ENCODE data around the gene KAZALD1.

KAZALD1 gene

DNA sequence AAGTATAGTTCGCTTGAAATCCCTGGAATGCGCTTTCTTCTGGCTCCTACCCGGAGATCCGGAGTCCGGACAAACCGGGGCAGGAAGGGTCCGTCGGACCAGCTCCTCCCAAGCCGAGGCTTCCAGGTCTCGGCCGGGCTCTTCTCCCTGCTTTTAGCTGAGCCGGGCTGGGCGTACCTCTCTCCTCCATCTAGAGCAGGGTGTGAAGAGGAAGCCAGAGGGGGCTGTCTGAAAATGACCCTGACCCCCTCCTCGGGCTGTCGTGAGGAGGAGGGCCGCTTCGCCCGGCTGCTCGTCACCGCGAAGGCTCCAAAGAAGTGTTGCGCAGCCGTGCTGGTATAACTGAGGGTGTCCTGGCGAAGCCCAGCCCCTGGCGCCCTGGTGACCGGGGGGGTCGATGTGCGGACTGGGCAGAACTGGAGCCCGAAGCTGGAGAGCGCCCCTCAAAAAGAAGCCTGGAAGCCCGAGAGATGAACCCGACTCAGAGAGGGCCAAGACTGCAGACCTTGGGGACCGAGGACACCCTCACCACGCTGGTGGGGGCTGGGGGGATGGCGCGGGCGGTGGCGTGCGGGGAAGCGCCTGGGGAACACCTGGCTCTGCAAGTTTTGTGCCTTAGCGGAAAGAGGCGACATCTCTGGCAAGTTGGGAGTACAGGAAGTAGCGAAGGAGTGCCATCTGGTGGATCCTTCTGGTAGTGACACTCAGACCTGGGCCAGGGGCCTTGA, 5.7 kb downstream of the KAZALD1 start:
- peak; percentile 56 for DNase-seq (ENCODE audit: low read depth)

DNA sequence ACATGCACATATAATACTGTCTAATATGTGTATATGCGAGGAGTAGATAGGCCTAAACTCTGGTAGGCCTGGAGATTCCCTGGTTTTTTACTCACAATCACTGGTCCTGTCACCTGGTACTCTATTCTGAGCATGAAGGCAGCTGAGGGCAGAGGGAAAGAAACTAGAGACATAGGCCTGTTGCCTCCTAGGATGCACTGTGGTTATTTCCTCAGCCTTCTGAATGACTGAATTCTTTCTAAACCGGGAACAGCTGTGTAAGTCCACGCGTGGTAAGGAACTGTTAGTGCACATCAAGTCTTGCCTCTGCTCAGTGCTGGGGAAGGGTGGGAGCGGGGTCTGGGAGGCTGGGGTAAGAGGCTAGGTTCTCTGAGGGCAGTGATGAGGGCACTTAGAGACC, 7.7 kb downstream of the KAZALD1 start:
- no peak for DNase-seq (ENCODE audit: low read depth)

DNA sequence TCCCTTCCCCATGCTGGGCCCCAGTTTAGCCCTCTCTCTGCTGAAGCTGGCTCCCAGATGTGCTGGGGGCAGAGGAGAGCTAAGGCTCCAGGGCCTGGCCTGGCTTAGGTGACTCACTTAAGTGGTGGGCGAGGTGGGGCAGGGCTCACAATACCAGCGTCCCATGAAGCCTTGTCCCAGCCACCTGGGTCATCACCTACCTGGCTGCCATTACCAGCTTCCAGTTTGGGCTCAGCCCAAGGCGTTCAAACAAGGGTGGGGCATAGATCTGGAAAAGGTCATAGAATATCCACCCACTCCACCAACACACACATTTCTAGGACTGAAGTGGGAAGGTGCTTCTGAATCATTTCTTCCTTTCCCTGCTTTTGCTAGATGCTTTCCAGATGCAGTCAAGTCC, 8.3 kb downstream of the KAZALD1 start:
- no peak for DNase-seq (ENCODE audit: low read depth)

DNA sequence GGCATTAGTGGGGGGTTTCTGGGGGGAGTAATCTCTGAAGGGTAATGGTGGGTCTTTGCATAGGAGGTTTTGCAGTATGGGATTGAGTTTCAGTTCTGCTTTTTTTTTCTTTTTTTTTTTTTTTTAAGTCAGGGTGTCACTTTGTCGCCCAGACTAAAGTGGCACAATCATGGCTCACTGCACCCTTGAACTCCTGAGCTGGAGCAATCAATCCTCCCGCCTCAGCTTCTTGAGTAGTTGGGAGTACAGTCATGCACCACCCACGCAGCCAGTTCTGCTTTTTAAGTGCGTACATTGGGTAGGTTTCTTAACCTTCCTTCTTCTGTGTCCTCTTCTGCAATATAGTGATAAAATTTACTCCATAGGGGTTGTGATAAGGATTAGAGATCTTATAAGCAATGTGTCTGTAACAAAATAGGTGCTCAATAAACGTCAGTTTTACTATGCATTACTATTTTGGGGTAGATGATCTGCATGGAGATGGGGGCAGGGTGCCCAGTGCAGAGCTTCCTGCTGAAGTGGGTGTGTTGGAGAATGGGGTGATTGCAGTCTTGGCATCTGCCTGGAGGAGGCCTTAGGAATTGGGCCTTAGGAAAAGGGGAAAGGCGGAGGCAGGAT, 9.6 kb downstream of the KAZALD1 start:
- no peak for DNase-seq (ENCODE audit: low read depth)

DNA sequence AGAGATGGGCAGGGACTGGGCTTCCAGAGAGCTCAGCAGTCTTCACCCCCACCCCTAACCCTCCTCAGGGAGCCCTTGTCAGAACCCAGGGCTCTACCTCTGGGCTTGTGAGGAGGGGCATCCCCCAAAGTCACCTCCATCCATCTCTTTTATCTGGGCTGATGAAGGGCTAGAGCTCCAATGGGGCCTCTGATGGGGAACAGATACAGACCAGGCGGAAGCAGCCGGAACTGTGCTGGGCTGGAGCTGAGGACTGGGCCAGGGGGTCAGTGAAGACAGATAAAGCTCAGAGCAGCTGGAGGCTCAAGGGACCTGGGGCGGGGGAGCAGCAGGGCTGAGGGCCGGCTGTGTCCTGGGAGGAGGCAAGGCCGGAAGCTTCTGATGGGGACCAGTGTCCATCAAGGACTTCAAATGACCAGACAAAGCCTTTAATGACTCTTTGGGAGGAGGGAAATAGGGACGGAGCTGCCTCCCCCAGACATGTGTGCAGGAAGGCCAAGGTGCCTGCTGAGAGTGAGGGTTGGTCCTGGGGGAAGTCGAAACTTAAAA, 10.2 kb downstream of the KAZALD1 start:
- DNase-seq (ENCODE audit: low read depth), result no peak

DNA sequence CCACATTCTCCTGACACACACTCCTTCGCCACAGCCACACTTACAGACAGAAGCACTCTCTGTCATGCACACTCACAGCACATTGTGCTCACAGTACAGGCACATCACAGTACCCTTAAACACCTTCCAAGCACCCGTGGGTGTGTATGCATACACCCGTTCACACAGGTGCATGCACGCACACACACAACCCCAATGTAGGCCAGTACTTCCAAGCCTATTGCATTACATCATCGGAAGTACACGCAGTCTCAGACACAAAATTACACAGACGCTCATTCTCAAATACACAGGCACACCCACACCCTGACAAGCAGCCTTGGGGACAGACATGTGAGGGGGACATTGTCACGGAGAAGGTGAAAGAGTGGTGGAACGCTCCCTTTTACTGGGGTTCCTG, 11.1 kb downstream of the KAZALD1 start:
- DNase-seq (ENCODE audit: low read depth), result no peak

DNA sequence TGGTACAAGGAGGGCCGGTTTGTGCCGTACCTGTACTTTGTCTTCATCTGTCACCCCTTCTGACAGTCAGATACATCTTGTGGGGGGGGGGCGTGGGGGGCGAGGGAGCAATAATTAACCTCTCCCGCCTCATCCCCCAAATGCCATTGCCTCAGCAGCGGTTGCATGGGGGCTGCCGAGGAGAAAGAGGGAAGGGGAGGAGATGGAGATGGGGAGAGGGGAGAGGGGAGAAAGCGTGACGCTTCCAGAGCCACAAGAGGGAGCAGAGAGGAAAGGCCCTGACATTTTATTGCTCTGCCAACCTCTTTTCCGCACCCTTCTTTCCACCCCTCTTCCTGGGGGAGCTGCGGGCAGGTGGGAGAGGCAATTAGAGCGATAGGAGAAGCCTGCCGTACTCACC, 11.8 kb downstream of the KAZALD1 start:
- no peak for DNase-seq (ENCODE audit: low read depth)

DNA sequence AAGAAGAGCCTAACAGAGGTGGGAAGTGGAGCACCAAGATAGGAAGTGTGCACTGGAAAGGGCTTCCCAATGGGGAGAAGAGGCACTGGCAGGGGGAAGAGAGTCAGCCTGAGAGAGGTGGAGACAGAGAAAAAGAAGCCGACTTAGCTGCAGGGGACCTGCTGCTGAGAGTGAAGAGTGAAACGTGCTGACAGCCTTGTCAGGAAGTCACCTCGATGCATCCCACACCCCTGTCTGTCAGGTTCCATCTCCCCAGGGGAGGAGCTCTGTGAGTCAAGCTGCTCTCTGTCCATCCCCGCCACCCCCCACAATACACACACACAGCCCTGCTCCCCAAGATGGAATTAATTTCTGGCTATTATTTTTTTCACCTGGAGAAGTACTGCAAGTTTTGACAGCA, 14.0 kb downstream of the KAZALD1 start:
- DNase-seq (ENCODE audit: low read depth), result no peak

DNA sequence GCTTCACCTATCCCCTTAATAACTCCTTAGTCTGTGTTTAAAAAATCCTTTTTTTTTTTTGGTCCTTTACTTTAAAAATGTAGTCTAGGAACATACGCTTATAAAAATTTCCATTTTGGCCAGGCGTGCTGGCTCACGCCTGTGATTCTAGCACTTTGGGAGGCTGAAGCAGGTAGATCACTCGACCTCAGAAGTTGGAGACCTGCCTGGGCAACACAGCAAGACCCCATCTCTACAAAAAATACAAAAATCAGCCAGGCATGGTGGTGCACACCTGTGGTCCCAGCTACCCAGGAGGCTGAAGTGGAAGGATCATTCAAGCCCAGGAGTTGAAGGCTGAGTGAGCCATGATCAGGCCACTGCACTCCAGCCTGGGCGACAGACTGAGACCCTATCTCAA, 14.8 kb downstream of the KAZALD1 start:
- no peak for DNase-seq (ENCODE audit: low read depth)

DNA sequence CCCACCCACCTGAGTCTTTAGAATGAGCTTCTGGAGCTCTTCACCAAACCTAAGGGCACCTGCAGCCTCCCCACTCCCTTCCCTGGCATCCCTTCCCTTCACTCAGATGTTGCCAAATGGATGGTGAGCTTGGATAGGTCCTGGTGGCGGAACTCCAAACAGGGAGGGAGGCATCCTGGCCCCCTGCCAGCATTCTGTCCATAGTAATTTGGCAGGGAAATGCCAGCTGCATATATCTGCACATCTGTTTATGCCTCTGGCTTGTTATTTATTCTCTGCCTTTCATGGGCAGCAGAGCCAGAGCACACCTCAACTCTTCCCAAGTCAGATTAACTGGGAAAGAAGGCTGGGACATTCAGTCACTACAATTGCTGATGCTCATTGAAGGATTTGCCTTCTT, 18.1 kb downstream of the KAZALD1 start:
- no peak for DNase-seq (ENCODE audit: low read depth)

DNA sequence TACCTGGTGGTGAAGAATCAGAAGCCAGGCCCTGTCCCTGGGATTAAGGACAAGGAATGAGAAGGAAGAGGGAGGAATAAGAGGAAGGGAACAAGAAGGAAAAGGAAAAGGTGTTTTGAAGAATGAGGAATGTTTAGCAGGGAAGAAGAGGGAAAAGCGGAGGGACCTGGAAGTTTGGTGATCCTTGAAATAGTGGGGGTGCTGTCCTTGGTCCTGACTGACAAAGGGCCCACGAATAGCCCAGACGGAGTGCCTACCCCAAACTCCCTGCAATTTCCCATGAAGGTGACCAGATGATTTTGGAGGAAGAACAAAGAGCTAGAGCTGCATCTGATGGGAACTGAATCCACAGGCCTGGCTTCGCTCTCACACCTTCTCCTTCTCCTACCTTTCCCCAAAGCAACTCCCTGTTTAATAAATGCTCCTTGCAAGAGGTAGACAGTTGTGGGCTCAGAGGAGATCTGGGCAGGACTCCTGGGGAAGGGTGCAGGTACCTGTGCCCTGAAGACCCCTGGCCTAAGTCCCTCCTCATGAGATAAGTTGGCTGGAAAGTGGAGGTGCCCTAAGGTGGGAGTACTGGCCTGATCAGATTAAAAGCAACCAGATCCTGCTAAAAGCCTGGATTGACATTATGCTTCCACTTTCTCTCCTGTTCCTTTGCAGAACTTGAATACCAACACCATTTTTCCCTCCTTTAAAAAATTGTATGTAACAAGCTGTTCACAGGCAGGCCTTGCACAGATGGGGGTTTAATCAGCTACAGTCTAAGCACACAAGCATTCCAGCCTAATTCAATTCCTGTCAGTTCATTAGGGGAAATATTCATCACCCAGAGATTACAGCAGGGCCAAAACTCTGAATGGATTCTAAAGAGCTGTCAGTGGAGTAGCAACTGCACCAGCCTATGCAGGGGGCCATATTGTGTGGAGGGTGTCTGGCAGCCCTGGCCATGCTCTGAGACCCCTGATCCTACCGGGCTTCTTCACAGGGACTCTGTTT, 19.4 kb downstream of the KAZALD1 start:
- no peak for DNase-seq (ENCODE audit: low read depth)

DNA sequence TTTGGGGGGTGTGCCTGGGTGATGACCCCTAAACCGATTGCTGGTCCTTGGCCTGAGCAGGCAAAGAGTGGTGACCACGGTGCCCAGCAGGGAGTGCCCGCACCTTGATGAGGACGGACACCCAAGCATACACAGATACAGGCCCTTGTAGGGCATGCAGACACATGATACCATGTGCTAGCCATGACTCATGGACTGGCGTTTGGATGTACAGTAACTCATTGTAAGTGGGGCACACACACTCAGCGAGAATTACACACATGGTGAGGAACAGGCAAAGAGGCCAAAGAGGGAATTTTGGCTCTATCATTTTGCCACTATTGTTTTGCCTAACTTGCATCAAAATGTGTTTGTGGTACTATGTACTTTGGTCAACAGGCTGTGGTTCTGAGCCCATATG, 24.1 kb downstream of the KAZALD1 start:
- no peak for DNase-seq (ENCODE audit: low read depth)

DNA sequence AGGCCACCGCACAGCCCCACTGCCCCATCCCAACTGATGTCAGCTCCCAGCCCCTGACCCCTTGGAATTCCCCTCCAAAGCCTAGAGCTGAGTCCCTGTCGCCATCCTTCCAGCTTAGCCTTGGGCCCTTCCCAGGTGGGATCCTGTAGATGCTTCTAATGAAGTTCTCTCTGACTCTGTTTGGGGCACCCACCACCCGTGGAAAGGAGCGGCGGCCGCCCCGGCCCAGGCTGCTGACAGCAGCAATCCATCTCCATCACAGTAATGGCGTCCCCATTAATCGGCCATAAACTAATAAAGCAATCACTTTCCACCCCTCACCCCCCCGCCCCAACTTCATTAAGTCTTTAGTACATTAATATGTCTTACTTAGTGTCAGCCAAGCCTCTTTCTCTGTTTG, 25.6 kb downstream of the KAZALD1 start:
- no peak for DNase-seq (ENCODE audit: low read depth)

DNA sequence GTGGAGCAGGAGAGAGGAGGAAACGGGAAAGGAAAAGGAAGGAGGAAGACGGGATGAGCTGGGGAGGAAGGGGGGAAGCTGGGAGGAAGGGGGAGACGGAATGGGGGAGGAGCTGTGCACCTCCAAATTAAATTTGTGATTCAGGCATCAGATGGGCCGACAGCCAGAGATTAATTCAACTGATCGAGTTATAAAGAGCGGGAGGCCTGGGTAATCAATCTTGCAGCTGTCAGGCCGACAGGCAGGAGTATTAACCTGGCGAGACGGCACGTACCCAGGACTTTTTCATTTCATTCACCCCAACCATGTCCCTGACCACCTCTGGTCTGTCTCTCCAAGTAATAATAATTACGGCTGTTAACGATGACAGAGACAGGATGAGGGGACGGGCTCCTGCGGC, 26.2 kb downstream of the KAZALD1 start:
- no peak for DNase-seq (ENCODE audit: low read depth)

DNA sequence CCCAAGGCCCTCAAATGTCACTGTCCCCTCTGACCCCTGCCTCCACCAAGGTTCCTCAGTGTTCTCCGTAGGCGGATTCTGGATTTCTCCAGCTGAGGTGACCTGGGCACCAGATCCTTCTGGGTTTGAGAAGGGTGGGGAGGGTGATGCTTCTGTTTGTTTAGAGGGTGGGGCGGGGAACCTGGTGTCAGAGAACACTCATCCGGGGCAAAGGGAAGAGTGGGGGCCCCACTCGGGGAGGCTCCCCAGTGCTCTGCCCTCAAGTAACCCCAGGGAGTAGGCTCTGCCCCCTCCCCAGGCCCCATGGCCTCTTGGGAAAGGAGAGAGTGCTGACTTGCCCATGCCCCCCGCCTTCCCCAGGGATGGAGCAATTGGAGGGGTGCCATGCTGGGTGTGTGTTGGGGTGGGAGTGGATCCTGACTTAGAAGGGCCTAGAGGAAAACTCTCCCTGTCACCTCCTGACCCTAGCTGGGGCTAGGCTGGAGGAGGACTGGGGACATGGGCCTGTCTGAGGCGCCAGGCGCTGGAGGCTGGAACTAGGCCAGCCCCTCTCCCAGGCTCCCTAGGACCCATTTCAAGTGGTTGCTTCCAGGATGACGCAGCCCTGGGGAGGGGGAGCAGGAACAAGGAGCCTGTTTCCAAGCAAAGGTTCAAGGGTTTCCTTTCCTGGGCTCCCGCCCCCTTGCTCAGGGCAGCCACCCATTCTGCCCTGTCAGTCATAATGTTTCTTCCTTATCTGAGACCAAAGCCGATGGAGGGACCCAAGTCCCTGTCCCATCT, 27.9 kb downstream of the KAZALD1 start:
- DNase-seq (ENCODE audit: low read depth), result no peak

DNA sequence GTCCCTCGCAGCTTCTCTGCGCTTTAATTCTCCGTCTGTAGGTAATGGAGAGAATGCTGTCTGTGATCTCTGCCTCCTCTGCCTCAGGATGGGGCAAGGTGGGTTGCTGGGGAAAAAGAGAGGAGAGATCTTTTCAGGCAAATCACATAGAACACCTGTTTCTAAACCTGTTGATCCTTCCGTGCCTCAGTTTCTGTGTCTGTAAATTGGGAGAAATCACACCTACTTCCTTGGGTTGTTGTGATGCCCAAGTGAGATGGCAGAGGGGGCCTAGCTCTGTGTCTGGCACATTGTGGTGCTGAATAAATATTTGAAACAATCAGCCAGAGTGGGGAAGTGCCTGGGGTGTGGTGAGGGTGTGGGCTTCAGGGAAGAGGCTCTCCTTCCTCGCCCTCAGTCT, 28.8 kb downstream of the KAZALD1 start:
- DNase-seq (ENCODE audit: low read depth), result no peak

DNA sequence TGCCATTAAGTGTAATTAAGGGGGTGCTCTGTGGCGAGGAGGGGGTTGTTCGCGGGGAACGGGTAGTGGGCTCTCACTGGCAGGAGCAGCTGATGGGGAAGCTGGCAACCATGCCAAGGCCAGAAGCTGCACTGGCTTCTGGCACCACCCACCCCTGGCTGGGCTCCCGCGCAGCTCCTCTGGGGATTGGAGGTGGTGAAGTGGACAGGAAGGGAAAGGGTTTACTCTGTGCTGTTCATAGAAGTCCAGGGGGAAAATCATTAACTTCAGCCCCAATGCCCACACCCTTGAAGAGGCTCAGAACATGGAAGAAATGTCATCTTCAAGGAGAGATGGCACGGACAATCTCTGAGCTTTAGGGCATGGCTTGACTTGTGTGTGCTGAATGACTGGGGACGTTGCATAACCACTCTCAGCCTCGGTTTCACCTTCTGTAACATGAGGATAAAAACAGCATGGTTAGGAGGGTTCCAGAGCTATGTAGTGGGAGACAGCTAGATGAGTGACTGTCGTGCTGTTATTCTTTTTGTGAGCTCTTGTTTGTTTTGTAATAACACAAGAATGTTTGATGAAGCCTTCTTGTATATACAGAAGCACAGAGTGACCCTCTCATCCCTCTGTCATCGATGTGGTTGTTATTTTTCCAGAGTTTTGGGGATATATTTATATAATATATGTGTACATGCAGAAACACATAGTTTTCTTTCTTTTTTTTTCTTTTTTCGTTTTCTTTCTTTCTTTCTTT, 29.9 kb downstream of the KAZALD1 start:
- no peak for DNase-seq (ENCODE audit: low read depth)

DNA sequence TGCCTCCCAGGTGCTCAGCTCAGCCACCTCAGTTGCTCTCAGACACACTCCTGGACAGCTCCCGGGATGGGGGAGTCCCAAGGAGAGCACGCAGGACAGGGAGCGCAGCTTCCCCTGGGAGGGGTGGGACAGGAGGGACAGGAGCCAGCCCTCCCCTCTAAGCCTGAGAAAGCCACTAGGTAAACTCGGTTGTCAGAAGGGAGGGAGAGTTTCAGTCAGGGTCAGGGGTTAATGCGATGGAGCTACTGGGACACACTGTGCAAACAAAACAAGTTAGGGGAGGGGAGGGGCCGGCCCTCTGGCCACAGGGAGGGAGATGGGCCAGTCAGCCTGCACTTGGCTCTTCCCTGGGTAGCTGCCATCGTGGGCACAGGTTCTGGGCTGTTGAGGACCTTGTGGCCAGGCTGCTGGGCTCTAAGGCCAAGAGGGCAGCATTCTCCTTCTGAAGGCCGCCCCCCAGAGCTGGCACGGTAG, 31.1 kb downstream of the KAZALD1 start:
- no peak for DNase-seq (ENCODE audit: low read depth)

DNA sequence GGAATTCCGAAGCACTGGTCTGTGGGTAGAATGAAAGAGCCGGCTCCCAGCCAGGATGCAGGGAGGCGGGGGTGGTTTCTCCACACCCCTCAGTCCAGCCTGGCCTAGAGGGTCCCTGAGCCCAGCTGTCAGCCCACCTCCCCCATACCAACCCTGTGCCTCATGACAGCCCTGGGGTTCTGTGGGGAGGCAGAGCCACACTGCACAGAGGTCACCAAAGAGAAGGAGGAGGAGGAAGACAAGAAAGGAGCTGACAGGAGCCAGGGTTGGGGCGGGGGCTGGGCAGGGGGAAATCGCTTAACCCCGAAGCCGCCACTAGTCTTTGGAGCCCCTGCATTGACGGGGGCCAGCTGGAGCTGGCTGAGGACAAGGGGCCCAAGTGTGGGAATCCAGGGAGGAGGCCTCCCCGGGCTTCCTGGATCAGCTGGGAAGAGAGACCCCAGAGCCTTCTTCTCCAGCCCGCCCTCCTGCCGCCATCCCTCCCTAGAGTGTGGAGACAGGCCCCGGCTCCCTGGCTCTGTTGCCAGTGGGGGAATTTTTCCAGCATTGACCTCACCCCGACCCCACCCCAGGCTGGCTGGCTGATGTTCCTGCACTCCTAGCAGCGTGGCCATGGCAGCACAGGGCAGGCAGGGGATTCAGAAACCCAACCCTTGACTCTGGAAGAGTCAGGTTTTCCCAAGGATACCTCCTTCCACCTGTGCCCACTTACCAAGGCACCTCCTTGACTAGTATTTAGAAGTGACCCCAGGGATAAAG, 32.5 kb downstream of the KAZALD1 start:
- no peak for DNase-seq (ENCODE audit: low read depth)

DNA sequence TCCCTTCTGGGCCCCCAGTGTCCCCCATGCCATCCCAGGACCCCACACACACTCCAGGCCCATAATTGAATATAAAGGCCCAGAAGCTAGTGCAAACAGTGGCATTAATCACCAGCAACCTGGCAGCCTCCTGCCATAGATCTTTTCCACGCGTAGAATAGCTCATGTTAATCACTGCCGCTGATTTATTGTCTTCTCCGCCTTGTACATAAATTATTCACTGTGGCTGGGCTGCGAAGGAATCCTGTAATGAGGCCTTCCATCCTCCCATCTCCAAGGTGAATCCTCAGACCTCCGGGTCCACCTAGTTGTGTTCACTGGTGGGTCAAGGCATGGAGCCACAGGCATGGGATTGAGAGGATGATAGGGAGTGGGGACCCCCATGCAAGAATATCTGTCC, 33.2 kb downstream of the KAZALD1 start:
- DNase-seq (ENCODE audit: low read depth), result no peak
